Measurements from ENCODE around the gene PLET1. TPM values are rescaled to one million over a fixed set of nuclear protein-coding genes. Genes with fewer than 3 reads are reported as not detected.

The PLET1 gene
- total RNA-seq, 1 donor from 2014 or later, result not detected

DNA sequence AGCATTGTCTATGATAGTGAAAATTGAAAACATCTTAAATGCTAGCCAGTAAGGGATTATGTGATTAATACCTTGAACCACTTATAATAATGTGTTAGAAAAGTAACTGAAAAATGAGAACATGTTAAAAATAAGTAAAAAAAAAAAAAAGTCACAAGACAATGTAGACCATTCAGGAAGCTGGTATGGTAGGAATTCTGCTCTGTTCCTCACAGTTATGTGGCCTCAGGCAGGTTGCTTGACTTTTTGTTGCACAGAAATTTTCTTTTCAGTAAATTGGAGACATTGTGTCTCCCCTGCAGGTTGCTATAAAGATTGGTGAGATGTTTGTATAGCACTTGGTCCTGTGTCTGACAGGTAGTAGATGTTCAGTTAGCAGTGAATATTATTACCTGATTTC lies 17.3 kb upstream of the PLET1 start:
- H3K9me3 Mint-ChIP-seq, result no peaks in the 10 kb centered on the region
- no peak overlapping the region for H3K4me3 ChIP-seq
- H4K20me1 ChIP-seq (ENCODE audit: low read depth), result no peaks in the 10 kb centered on the region
- peaks cover 8% of the 10 kb centered on the region for H3K4me1 Mint-ChIP-seq
- H3K27me3 ChIP-seq, result peaks cover 4% of the 10 kb centered on the region
- TF ChIP-seq EZH2 (IDR thresholded peaks at IDR 0.05) (no peak), EZH2phosphoT487 (IDR thresholded peaks at IDR 0.05) (no peak)
- TF ChIP-seq, protein P1, sequence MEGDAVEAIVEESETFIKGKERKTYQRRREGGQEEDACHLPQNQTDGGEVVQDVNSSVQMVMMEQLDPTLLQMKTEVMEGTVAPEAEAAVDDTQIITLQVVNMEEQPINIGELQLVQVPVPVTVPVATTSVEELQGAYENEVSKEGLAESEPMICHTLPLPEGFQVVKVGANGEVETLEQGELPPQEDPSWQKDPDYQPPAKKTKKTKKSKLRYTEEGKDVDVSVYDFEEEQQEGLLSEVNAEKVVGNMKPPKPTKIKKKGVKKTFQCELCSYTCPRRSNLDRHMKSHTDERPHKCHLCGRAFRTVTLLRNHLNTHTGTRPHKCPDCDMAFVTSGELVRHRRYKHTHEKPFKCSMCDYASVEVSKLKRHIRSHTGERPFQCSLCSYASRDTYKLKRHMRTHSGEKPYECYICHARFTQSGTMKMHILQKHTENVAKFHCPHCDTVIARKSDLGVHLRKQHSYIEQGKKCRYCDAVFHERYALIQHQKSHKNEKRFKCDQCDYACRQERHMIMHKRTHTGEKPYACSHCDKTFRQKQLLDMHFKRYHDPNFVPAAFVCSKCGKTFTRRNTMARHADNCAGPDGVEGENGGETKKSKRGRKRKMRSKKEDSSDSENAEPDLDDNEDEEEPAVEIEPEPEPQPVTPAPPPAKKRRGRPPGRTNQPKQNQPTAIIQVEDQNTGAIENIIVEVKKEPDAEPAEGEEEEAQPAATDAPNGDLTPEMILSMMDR (IDR thresholded peaks at IDR 0.05), result no peak
- H3K36me3 ChIP-seq, result no peaks in the 10 kb centered on the region
- H3K27ac ChIP-seq, result no peak overlapping the region
- H3K36me3 Mint-ChIP-seq, result no peaks in the 10 kb centered on the region
- no peaks in the 10 kb centered on the region for H3F3A ChIP-seq (ENCODE audit: low read depth)
- H3K9ac ChIP-seq, result no peak overlapping the region
- DNase-seq (ENCODE audit: low spot score), result no peak
- no peak overlapping the region for H3K4me3 Mint-ChIP-seq
- no peaks in the 10 kb centered on the region for H3K9me3 ChIP-seq (ENCODE audit: low read depth)
- H2AFZ ChIP-seq (replicated peaks), result no peak overlapping the region
- H3K4me1 ChIP-seq, result no peaks in the 10 kb centered on the region
- no peak overlapping the region for H3K27ac Mint-ChIP-seq
- peaks cover 5% of the 10 kb centered on the region for H3K27me3 Mint-ChIP-seq (ENCODE audit: insufficient read depth, low read depth)
- H3K79me2 ChIP-seq (ENCODE audit: low read depth), result no peaks in the 10 kb centered on the region
- no peak overlapping the region for H3K4me2 ChIP-seq

DNA sequence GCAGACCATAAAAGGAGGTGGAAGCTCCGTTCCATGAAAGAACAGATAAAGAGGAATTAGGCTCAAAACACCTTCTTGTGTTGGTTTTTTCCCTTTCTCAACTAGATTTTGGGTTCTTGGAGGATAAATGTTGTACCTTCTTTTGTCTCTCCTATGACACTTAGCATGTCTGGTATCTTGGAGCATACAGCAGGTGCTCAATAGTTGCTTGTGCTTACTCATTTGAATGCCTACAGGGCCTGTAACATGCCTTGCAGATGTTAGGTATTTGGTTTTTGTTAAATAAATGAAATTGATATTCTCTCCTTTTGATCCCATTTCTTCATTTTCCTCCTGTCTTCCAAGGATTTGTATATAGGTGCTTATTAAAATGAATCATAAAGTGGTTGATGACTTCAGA lies 16.4 kb upstream of the PLET1 start:
- H3K27me3 Mint-ChIP-seq (ENCODE audit: insufficient read depth, low read depth), result peaks cover 4% of the 10 kb centered on the region
- H3K27ac Mint-ChIP-seq, result no peak overlapping the region
- Histone ChIP-seq H4K20me1 (ENCODE audit: low read depth) (no peaks in the 10 kb centered on the region), H3K27ac (no peak overlapping the region), H3F3A (ENCODE audit: low read depth) (no peaks in the 10 kb centered on the region), H2AFZ (replicated peaks) (no peak overlapping the region), H3K9me3 (ENCODE audit: low read depth) (no peaks in the 10 kb centered on the region), H3K36me3 (no peaks in the 10 kb centered on the region), H3K4me1 (no peaks in the 10 kb centered on the region), H3K27me3 (peaks cover 4% of the 10 kb centered on the region), H3K9ac (no peak overlapping the region), H3K4me2 (no peak overlapping the region), H3K79me2 (ENCODE audit: low read depth) (no peaks in the 10 kb centered on the region), H3K4me3 (no peak overlapping the region)
- TF ChIP-seq, protein P1 (IDR thresholded peaks at IDR 0.05), result no peak
- TF ChIP-seq EZH2 (IDR thresholded peaks at IDR 0.05), result no peak
- no peak for TF ChIP-seq EZH2phosphoT487 (IDR thresholded peaks at IDR 0.05)
- no peak for DNase-seq (ENCODE audit: low spot score)
- no peaks in the 10 kb centered on the region for H3K36me3 Mint-ChIP-seq
- no peak overlapping the region for H3K4me3 Mint-ChIP-seq
- no peaks in the 10 kb centered on the region for H3K9me3 Mint-ChIP-seq
- H3K4me1 Mint-ChIP-seq, result peaks cover 8% of the 10 kb centered on the region

DNA sequence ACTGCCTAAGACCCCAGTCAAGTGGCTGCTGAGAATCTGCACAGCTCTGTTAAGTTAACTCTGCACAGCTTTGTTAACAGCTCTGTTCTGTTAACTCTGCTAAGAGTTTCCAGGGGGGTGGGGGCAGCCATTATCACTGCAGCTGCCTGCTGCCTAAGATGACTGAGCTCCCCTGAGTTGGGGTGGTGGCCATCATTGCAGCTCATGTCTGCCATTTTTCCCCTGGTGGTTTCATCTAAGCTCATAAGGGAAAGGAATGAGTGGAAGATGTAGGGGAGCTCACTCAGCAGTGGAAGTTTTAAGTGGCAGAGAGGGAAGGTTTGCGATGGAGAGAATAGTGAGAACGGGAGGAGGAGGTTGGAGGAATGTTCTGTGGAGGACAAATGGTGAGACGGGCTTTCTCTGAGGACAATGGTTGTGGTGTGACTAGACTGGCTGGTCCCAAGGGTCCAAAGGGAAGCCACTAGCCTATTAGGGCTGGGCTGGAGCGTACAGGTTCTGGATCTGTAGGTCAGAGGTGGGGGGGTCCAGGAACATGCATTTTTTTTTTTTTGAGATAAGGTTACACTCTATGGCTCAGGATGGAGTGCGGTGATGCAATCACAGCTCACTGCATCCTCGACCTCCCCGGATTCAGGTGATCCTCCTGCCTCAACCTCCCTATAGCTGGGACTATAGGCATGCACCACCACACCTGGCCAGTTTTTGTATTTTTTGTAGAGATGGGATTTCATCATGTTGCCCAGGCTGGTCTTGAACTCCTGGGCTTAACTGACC lies 13.5 kb upstream of the PLET1 start:
- Histone ChIP-seq H3K4me3 (no peak overlapping the region), H3F3A (ENCODE audit: low read depth) (no peaks in the 10 kb centered on the region), H3K36me3 (no peaks in the 10 kb centered on the region), H3K27ac (no peak overlapping the region), H3K4me1 (no peaks in the 10 kb centered on the region), H3K9me3 (ENCODE audit: low read depth) (no peaks in the 10 kb centered on the region), H3K79me2 (ENCODE audit: low read depth) (no peaks in the 10 kb centered on the region), H4K20me1 (ENCODE audit: low read depth) (no peaks in the 10 kb centered on the region), H2AFZ (replicated peaks) (no peak overlapping the region), H3K27me3 (no peaks in the 10 kb centered on the region), H3K9ac (no peak overlapping the region), H3K4me2 (no peak overlapping the region)
- TF ChIP-seq, protein P1 (IDR thresholded peaks at IDR 0.05), result no peak
- TF ChIP-seq EZH2phosphoT487 (IDR thresholded peaks at IDR 0.05) (no peak), EZH2 (IDR thresholded peaks at IDR 0.05) (no peak)
- Mint-ChIP-seq H3K4me1 (no peaks in the 10 kb centered on the region), H3K9me3 (no peaks in the 10 kb centered on the region), H3K4me3 (no peak overlapping the region), H3K36me3 (no peaks in the 10 kb centered on the region), H3K27me3 (ENCODE audit: insufficient read depth, low read depth) (no peaks in the 10 kb centered on the region), H3K27ac (no peak overlapping the region)
- DNase-seq (ENCODE audit: low spot score), result no peak
